ENCODE data around the gene CD7.
A peak's percentile ranks its signal among the peaks of the same experiment; 100 is the strongest.

Gene CD7

DNA sequence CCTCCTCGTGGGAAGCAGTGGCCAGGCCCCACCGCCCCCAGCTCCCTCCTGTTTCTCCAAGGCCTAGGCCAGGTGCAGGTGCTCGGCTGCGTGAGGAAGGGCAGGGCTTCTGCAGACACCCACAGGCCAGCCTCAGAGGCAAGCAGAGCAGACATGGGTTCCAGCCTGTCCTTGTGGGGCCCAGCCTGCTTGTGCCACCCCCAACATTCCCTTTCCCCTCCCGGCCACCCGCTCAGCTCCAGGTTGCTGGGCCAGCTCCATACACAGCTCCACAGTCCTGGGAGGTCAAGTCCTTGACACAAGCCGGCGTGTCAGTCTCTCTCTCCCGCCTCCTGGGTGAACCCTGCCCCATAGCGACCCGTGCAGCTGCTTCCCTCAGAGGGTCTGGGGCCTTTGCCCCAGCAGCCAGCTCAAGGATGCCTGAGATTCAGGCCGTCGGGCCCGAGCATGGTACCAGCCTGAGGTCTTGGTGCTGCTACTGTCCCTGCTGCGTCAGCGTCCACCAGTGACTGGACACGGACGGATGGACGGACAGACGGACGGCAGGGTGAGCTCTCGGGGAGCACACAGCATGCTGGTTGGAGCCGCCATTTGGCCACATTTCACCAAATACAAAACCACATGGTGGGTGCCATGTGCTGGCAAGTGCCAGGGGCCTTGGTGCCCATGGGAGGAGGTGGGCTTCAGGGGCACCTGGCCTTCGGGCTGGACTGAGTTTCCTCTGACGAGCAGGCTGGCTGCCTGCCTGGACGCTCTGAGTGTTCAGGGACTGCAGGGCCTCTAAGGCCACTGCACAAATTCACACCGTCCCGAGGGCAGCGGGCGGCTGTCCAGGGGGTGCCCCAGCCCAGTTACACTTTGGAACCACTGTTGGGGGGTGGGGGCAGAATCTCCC is 8.1 kb upstream of the CD7 start:
- H3K27me3 Mint-ChIP-seq, result no peaks in the 10 kb centered on the region

DNA sequence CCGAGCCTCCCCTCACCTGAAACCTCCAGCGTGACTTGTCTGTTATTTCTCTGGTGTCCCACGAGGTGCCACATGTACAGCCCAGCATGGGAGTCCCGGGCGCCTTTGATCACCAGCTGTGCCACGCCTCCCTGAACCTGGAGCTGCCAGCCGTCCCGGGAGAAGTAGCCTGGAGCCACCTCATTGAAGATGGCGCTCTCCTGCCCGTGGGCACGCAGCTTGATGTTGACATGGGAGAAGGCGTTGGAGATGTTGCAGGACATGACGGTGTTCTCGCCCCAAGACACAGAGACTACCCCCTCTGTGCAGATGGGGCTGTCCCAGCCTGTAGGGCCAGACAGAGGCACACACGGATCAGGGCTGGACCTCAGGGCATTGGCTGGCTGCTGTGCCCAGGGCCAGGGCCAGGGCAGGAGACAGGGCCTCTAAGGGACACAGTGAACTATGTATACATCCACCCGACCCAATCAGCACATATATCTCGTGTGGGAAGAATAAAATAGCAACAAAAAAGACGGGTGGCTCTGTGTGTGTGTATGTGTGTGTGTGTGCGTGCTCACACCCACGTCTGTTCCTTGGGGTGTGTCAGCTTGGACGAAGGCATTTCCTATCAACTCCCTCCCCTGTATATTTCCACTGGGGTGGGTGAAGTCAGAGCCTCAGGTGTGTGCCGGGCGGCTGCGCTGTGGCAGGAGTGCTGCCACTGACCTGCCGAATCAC is 7.3 kb upstream of the CD7 start:
- H3K36me3 Mint-ChIP-seq (ENCODE audit: low read depth), result peaks cover 3% of the 10 kb centered on the region
- H3K4me3 Mint-ChIP-seq, result no peak overlapping the region
- H3K4me1 Mint-ChIP-seq (ENCODE audit: low read depth), result peaks cover 30% of the 10 kb centered on the region
- H3K27me3 Mint-ChIP-seq, result no peaks in the 10 kb centered on the region
- H3K27ac Mint-ChIP-seq, result peak overlapping the region; percentile 52
- no peaks in the 10 kb centered on the region for H3K9me3 Mint-ChIP-seq

More for the DNA sequence above, 8.1 kb upstream of the CD7 start:
- H3K4me3 Mint-ChIP-seq, result no peak overlapping the region
- peak overlapping the region; percentile 52 for H3K27ac Mint-ChIP-seq
- peaks cover 29% of the 10 kb centered on the region for H3K4me1 Mint-ChIP-seq (ENCODE audit: low read depth)
- H3K36me3 Mint-ChIP-seq (ENCODE audit: low read depth), result peaks cover 3% of the 10 kb centered on the region
- no peaks in the 10 kb centered on the region for H3K9me3 Mint-ChIP-seq

DNA sequence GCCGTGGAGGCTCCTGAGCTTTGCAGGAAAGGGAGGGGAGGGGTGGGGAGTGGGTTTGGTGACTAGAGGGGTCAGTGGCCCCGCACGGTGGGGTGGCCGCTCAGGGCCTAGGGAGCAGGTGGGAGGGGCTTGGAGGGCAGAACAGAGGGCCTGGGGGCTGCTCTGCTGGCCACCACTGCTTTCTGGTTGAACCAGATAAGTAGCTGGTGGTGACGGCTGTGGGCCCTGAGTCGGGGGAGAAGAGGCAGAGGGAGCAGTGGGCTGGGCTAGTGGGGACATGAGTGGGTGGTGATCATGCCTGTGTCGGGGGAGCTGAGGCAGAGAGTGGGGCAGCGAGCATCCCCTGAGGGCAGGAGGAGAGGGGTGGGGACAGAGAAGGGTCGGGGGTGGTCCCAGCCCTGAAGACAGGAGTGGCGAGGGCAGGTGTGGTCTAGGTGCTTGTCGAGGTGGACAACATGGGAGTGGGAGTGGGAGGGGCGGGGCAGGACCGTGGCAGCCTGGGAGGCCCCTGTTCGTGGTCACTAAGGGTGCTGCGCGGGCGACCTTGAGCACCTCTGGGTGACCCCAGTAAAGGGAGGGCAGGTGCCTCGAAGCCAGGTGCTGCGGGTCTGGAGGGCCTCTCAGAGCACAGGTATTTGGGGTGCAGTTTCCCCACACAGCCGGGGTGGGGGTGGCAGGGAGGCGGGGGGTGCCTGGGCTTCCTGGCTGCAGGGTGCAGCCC is 6.3 kb upstream of the CD7 start:
- Mint-ChIP-seq H3K27ac (no peak overlapping the region), H3K9me3 (no peaks in the 10 kb centered on the region), H3K4me1 (ENCODE audit: low read depth) (peaks cover 30% of the 10 kb centered on the region), H3K27me3 (no peaks in the 10 kb centered on the region), H3K4me3 (peak overlapping the region; percentile 45), H3K36me3 (ENCODE audit: low read depth) (peaks cover 3% of the 10 kb centered on the region)

- Mint-ChIP-seq H3K4me1 (ENCODE audit: low read depth) (peaks cover 30% of the 10 kb centered on the region), H3K4me3 (peak overlapping the region; percentile 85), H3K9me3 (no peaks in the 10 kb centered on the region)
Measured at GRCh38 chr17:82322526-82323453, 5.4 kb upstream of the CD7 start.

GRCh38 chr17:82321947-82322466 is 4.6 kb upstream of the CD7 start:
- Mint-ChIP-seq H3K4me1 (ENCODE audit: low read depth) (peaks cover 33% of the 10 kb centered on the region), H3K36me3 (ENCODE audit: low read depth) (peaks cover 3% of the 10 kb centered on the region), H3K4me3 (peak overlapping the region; percentile 85), H3K9me3 (no peaks in the 10 kb centered on the region), H3K27ac (no peak overlapping the region), H3K27me3 (no peaks in the 10 kb centered on the region)

More at GRCh38 chr17:82322526-82323453, 5.4 kb upstream of the CD7 start:
- H3K27ac Mint-ChIP-seq, result no peak overlapping the region
- H3K27me3 Mint-ChIP-seq, result no peaks in the 10 kb centered on the region
- peaks cover 3% of the 10 kb centered on the region for H3K36me3 Mint-ChIP-seq (ENCODE audit: low read depth)

DNA sequence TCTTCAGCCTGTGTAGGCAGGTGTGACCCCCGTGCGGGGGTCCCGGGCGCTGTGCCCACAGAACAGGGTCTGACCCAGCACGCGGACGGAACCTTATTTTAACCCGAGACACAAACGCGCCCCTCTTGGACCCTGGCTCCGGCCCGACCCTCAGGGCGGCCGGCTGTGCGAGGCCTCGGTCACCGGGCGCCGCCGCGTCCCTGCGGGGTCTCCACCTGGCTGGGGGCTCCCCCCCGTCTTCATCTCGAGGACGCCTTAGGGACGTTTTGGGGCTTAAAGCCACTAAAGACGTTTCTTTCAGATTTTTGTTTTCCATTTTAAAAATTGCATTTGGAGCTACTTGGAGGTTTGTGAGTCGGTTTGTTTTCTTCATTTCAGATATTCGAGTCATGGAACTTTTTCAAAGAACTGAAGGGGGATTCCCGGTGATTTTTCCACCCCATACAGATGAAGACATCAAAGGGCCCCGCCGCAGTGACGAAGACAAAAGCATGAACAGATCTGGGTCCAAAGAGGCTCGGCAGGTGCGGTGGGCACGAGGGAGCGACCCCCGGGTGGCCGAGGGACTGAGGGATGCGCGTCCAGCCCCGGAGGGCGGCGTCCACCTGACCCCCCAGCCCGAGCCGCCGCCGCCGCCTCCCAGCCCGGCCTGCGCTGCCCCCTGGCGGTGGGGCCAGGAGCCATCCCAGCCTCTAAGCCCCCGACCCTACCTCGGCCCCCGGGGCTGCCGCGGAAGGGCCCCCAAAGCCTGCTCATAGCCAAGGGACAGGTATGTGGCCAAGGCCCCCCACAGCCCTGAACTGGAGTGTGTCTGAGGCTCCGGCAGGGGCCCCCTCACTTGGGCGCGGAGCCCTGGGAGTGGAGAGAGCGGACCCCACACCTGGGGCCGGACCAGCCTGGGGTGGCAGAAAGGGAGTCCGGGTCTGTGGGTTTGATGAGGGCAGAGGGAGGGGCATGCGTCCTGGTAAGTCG is 3.8 kb upstream of the CD7 start:
- Mint-ChIP-seq H3K9me3 (no peaks in the 10 kb centered on the region), H3K4me1 (ENCODE audit: low read depth) (peaks cover 33% of the 10 kb centered on the region), H3K27ac (no peak overlapping the region), H3K36me3 (ENCODE audit: low read depth) (peaks cover 3% of the 10 kb centered on the region), H3K27me3 (no peaks in the 10 kb centered on the region), H3K4me3 (peak overlapping the region; percentile 85)

GRCh38 chr17:82320140-82320840 is 2.9 kb upstream of the CD7 start:
- peak overlapping the region; percentile 85 for H3K4me3 Mint-ChIP-seq
- H3K9me3 Mint-ChIP-seq, result no peaks in the 10 kb centered on the region
- H3K4me1 Mint-ChIP-seq (ENCODE audit: low read depth), result peaks cover 41% of the 10 kb centered on the region
- no peaks in the 10 kb centered on the region for H3K27me3 Mint-ChIP-seq
- peaks cover 13% of the 10 kb centered on the region for H3K36me3 Mint-ChIP-seq (ENCODE audit: low read depth)
- no peak overlapping the region for H3K27ac Mint-ChIP-seq

DNA sequence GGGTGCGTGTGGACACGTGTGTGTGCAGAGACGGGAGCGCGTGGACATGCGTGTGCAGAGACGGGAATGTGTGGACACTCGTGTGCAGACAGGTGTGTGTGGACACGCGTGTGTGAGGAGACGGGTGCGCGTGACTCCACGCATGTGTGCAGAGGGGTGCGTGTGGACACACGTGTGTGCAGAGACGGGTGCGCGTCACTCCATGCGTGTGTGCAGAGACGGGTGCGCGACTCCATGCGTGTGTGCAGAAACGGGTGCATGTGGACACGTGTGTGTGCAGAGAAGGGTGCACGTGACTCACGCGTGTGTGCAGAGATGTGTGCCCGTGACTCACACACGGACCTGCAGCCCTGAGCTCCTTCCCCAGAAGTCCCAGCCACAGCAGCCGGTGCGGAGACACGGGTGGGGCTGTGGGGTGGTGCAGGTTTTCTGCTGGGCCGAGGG is 2.2 kb upstream of the CD7 start:
- no peak overlapping the region for H3K27ac Mint-ChIP-seq

GRCh38 chr17:82318772-82319606 is 1.6 kb upstream of the CD7 start:
- Mint-ChIP-seq H3K27ac (no peak overlapping the region), H3K4me1 (ENCODE audit: low read depth) (peaks cover 38% of the 10 kb centered on the region), H3K9me3 (no peaks in the 10 kb centered on the region), H3K36me3 (ENCODE audit: low read depth) (peaks cover 14% of the 10 kb centered on the region), H3K4me3 (no peak overlapping the region), H3K27me3 (no peaks in the 10 kb centered on the region)

More for the DNA sequence above, 2.2 kb upstream of the CD7 start:
- Mint-ChIP-seq H3K36me3 (ENCODE audit: low read depth) (peaks cover 13% of the 10 kb centered on the region), H3K9me3 (no peaks in the 10 kb centered on the region), H3K4me1 (ENCODE audit: low read depth) (peaks cover 38% of the 10 kb centered on the region), H3K27me3 (no peaks in the 10 kb centered on the region), H3K4me3 (no peak overlapping the region)

GRCh38 chr17:82318169-82318498 is 726 bp upstream of the CD7 start:
- peaks cover 23% of the 10 kb centered on the region for H3K36me3 Mint-ChIP-seq (ENCODE audit: low read depth)
- no peaks in the 10 kb centered on the region for H3K9me3 Mint-ChIP-seq
- H3K27ac Mint-ChIP-seq, result no peak overlapping the region
- H3K4me1 Mint-ChIP-seq (ENCODE audit: low read depth), result peaks cover 44% of the 10 kb centered on the region
- no peaks in the 10 kb centered on the region for H3K27me3 Mint-ChIP-seq
- H3K4me3 Mint-ChIP-seq, result no peak overlapping the region

GRCh38 chr17:82316651-82317393 is 586 bp downstream of the CD7 start:
- no peaks in the 10 kb centered on the region for H3K9me3 Mint-ChIP-seq
- no peaks in the 10 kb centered on the region for H3K27me3 Mint-ChIP-seq
- no peak overlapping the region for H3K4me3 Mint-ChIP-seq
- H3K4me1 Mint-ChIP-seq (ENCODE audit: low read depth), result peaks cover 33% of the 10 kb centered on the region
- H3K36me3 Mint-ChIP-seq (ENCODE audit: low read depth), result peaks cover 23% of the 10 kb centered on the region
- H3K27ac Mint-ChIP-seq, result peak overlapping the region; percentile 99

Data from stimulated activated naive CD8-positive, alpha-beta T cell treated with anti-CD3 and anti-CD28 coated beads, Interleukin-15, Interleukin-2, amounts not matched to agents 100 ng/mL and 50 ng/mL, for 24 hours (primary cell).